ENCODE results near the gene SH3PXD2B. TPM values are rescaled to one million over a fixed set of nuclear protein-coding genes. Genes with fewer than 3 reads are reported as not detected.

Gene SH3PXD2B
- total RNA-seq, 2 experiments from 2014 or later, result 0.60 to 0.95 TPM

GRCh38 chr5:172436078-172436878, 18.0 kb downstream of the SH3PXD2B start:
- H3K4me1 Mint-ChIP-seq (ENCODE audit: low read depth), result no peaks in the 10 kb centered on the region
- POLR2A ChIA-PET, result no interaction called here
- TF ChIP-seq CTCF (IDR thresholded peaks at IDR 0.05), result no peak

GRCh38 chr5:172435362-172436077, 18.8 kb downstream of the SH3PXD2B start:
- CTCF ChIA-PET, result no interaction called here

More at GRCh38 chr5:172436078-172436878, 18.0 kb downstream of the SH3PXD2B start:
- no peaks in the 10 kb centered on the region for H3K4me1 ChIP-seq (ENCODE audit: insufficient read depth, low read length)
- Mint-ChIP-seq H3K27ac (no peak overlapping the region), H3K27me3 (no peaks in the 10 kb centered on the region), H3K4me3 (no peak overlapping the region), H3K9me3 (no peaks in the 10 kb centered on the region), H3K36me3 (ENCODE audit: low read depth) (no peaks in the 10 kb centered on the region)
- no peaks in the 10 kb centered on the region for H3K36me3 ChIP-seq (ENCODE audit: insufficient read depth, low read length)
- CTCF ChIA-PET, result interaction anchor here (1.2 kb wide), 1 partner anchor 15 kb away, joined by 3 read pairs; no protein-coding TSS in a partner anchor
- H3K4me3 ChIP-seq (ENCODE audit: low read length), result no peak overlapping the region
- H3K27me3 ChIP-seq (ENCODE audit: control insufficient read depth in 1 of 2, insufficient read depth in 2 of 2, low read length in 2 of 2), result no peaks in the 10 kb centered on the region
- no peak overlapping the region for H3K27ac ChIP-seq (ENCODE audit: low read depth in 1 of 2, low read length in 2 of 2)
- ATAC-seq (ENCODE audit: poor library complexity), result no peak
- DNase-seq, result no peak
- H3K9me3 ChIP-seq (ENCODE audit: control insufficient read depth in 1 of 2, insufficient read depth in 1 of 2, low read length in 2 of 2), result peaks cover 0 to 11% of the 10 kb centered on the region in 2 experiments
- intact Hi-C loops (cut with DNase I, micrococcal nuclease), result no loop called here

GRCh38 chr5:172434251-172434650, 20.1 kb downstream of the SH3PXD2B start:
- DNase-seq (no peak), ATAC-seq (ENCODE audit: poor library complexity) (no peak)
- H3K4me1 Mint-ChIP-seq (ENCODE audit: low read depth), result no peaks in the 10 kb centered on the region
- Histone ChIP-seq H3K4me3 (ENCODE audit: low read length) (no peak overlapping the region), H3K9me3 (ENCODE audit: control insufficient read depth in 1 of 2, insufficient read depth in 1 of 2, low read length in 2 of 2) (peaks cover 0 to 12% of the 10 kb centered on the region in 2 experiments), H3K4me1 (ENCODE audit: insufficient read depth, low read length) (no peaks in the 10 kb centered on the region), H3K27ac (ENCODE audit: low read depth in 1 of 2, low read length in 2 of 2) (no peak overlapping the region), H3K36me3 (ENCODE audit: insufficient read depth, low read length) (no peaks in the 10 kb centered on the region), H3K27me3 (ENCODE audit: control insufficient read depth in 1 of 2, insufficient read depth in 2 of 2, low read length in 2 of 2) (no peaks in the 10 kb centered on the region)
- no peak for TF ChIP-seq CTCF (IDR thresholded peaks at IDR 0.05)
- intact Hi-C loops (cut with DNase I, micrococcal nuclease), result no loop called here
- CTCF ChIA-PET, result no interaction called here
- POLR2A ChIA-PET, result no interaction called here
- H3K9me3 Mint-ChIP-seq, result no peaks in the 10 kb centered on the region
- H3K27ac Mint-ChIP-seq, result no peak overlapping the region
- no peaks in the 10 kb centered on the region for H3K27me3 Mint-ChIP-seq
- H3K36me3 Mint-ChIP-seq (ENCODE audit: low read depth), result no peaks in the 10 kb centered on the region
- no peak overlapping the region for H3K4me3 Mint-ChIP-seq

More at GRCh38 chr5:172435362-172436077, 18.8 kb downstream of the SH3PXD2B start:
- intact Hi-C loops (cut with DNase I, micrococcal nuclease), result no loop called here
- H3K9me3 Mint-ChIP-seq, result no peaks in the 10 kb centered on the region
- no peak overlapping the region for H3K27ac ChIP-seq (ENCODE audit: low read depth in 1 of 2, low read length in 2 of 2)
- no peaks in the 10 kb centered on the region for H3K36me3 Mint-ChIP-seq (ENCODE audit: low read depth)
- POLR2A ChIA-PET, result no interaction called here
- no peak overlapping the region for H3K4me3 Mint-ChIP-seq
- no peaks in the 10 kb centered on the region for H3K27me3 Mint-ChIP-seq
- H3K27ac Mint-ChIP-seq, result no peak overlapping the region
- no peak for DNase-seq
- no peak for ATAC-seq (ENCODE audit: poor library complexity)
- peaks cover 0 to 18% of the 10 kb centered on the region in 2 experiments for H3K9me3 ChIP-seq (ENCODE audit: control insufficient read depth in 1 of 2, insufficient read depth in 1 of 2, low read length in 2 of 2)
- H3K4me1 Mint-ChIP-seq (ENCODE audit: low read depth), result no peaks in the 10 kb centered on the region
- H3K4me3 ChIP-seq (ENCODE audit: low read length), result no peak overlapping the region
- no peaks in the 10 kb centered on the region for H3K27me3 ChIP-seq (ENCODE audit: control insufficient read depth in 1 of 2, insufficient read depth in 2 of 2, low read length in 2 of 2)
- TF ChIP-seq CTCF (IDR thresholded peaks at IDR 0.05), result no peak
- H3K36me3 ChIP-seq (ENCODE audit: insufficient read depth, low read length), result no peaks in the 10 kb centered on the region
- no peaks in the 10 kb centered on the region for H3K4me1 ChIP-seq (ENCODE audit: insufficient read depth, low read length)

Measured in CD4-positive, alpha-beta T cell (primary cell).